Activated naive CD8-positive, alpha-beta T cell (primary cell): ENCODE data around the gene CASP2.
A peak's percentile ranks its signal among the peaks of the same experiment; 100 is the strongest.

Experiments
- H3K27ac Mint-ChIP-seq: one replicate; pipeline ENCODE4 v1.8.0; 2021; ENCODE audit warnings: mixed read lengths
- H3K27me3 Mint-ChIP-seq: one replicate; pipeline ENCODE4 v1.8.0; 2021; ENCODE audit warnings: mixed read lengths
- H3K36me3 Mint-ChIP-seq: one replicate; pipeline ENCODE4 v1.8.0; 2021; ENCODE audit warnings: mixed read lengths
- H3K4me1 Mint-ChIP-seq: one replicate; pipeline ENCODE4 v1.8.0; 2021; ENCODE audit warnings: low read depth, mixed read lengths
- H3K4me3 Mint-ChIP-seq: one replicate; pipeline ENCODE4 v1.8.0; 2021; ENCODE audit warnings: mild to moderate bottlenecking, mixed read lengths
- H3K9me3 Mint-ChIP-seq: one replicate; pipeline ENCODE4 v1.8.0; 2021; ENCODE audit warnings: low read depth, mixed read lengths

Gene CASP2

GRCh38 chr7:143296686-143297085, 8.5 kb downstream of the CASP2 start:
- no peak overlapping the region for H3K4me3 Mint-ChIP-seq
- no peaks in the 10 kb centered on the region for H3K9me3 Mint-ChIP-seq
- no peaks in the 10 kb centered on the region for H3K27me3 Mint-ChIP-seq
- peaks cover 17% of the 10 kb centered on the region for H3K36me3 Mint-ChIP-seq
- H3K4me1 Mint-ChIP-seq, result peaks cover 45% of the 10 kb centered on the region
- no peak overlapping the region for H3K27ac Mint-ChIP-seq

GRCh38 chr7:143299346-143299745, 11.2 kb downstream of the CASP2 start:
- Mint-ChIP-seq H3K27ac (no peak overlapping the region), H3K4me1 (peaks cover 32% of the 10 kb centered on the region), H3K36me3 (peaks cover 21% of the 10 kb centered on the region), H3K9me3 (no peaks in the 10 kb centered on the region), H3K27me3 (no peaks in the 10 kb centered on the region), H3K4me3 (no peak overlapping the region)

- Mint-ChIP-seq H3K4me1 (peaks cover 28% of the 10 kb centered on the region), H3K9me3 (no peaks in the 10 kb centered on the region), H3K27ac (peak overlapping the region; percentile 19), H3K36me3 (peaks cover 21% of the 10 kb centered on the region), H3K27me3 (no peaks in the 10 kb centered on the region), H3K4me3 (no peak overlapping the region)
Observed at GRCh38 chr7:143299840-143300239, 11.7 kb downstream of the CASP2 start.

GRCh38 chr7:143300959-143301935, 13.1 kb downstream of the CASP2 start:
- H3K36me3 Mint-ChIP-seq, result peaks cover 27% of the 10 kb centered on the region
- H3K27ac Mint-ChIP-seq, result no peak overlapping the region
- H3K27me3 Mint-ChIP-seq, result no peaks in the 10 kb centered on the region
- H3K9me3 Mint-ChIP-seq, result no peaks in the 10 kb centered on the region
- H3K4me3 Mint-ChIP-seq, result no peak overlapping the region
- H3K4me1 Mint-ChIP-seq, result peaks cover 26% of the 10 kb centered on the region

GRCh38 chr7:143303733-143304132, 15.6 kb downstream of the CASP2 start:
- H3K36me3 Mint-ChIP-seq, result peaks cover 41% of the 10 kb centered on the region
- H3K4me3 Mint-ChIP-seq, result no peak overlapping the region
- no peaks in the 10 kb centered on the region for H3K27me3 Mint-ChIP-seq
- H3K4me1 Mint-ChIP-seq, result peaks cover 28% of the 10 kb centered on the region
- no peak overlapping the region for H3K27ac Mint-ChIP-seq
- H3K9me3 Mint-ChIP-seq, result no peaks in the 10 kb centered on the region

- Mint-ChIP-seq H3K4me1 (peaks cover 25% of the 10 kb centered on the region), H3K27ac (no peak overlapping the region)
Observed at GRCh38 chr7:143304938-143305337, 16.8 kb downstream of the CASP2 start.

GRCh38 chr7:143305423-143306070, 17.4 kb downstream of the CASP2 start:
- H3K4me3 Mint-ChIP-seq, result no peak overlapping the region
- peaks cover 31% of the 10 kb centered on the region for H3K4me1 Mint-ChIP-seq
- no peaks in the 10 kb centered on the region for H3K9me3 Mint-ChIP-seq
- H3K27ac Mint-ChIP-seq, result peak overlapping the region; percentile 70
- no peaks in the 10 kb centered on the region for H3K27me3 Mint-ChIP-seq
- peaks cover 42% of the 10 kb centered on the region for H3K36me3 Mint-ChIP-seq

More at GRCh38 chr7:143304938-143305337, 16.8 kb downstream of the CASP2 start:
- H3K9me3 Mint-ChIP-seq, result no peaks in the 10 kb centered on the region
- H3K36me3 Mint-ChIP-seq, result peaks cover 43% of the 10 kb centered on the region
- no peak overlapping the region for H3K4me3 Mint-ChIP-seq
- no peaks in the 10 kb centered on the region for H3K27me3 Mint-ChIP-seq

- Mint-ChIP-seq H3K27me3 (no peaks in the 10 kb centered on the region), H3K4me1 (peaks cover 41% of the 10 kb centered on the region), H3K4me3 (no peak overlapping the region), H3K36me3 (peaks cover 27% of the 10 kb centered on the region), H3K27ac (peak overlapping the region; percentile 43), H3K9me3 (no peaks in the 10 kb centered on the region)
Observed at GRCh38 chr7:143308632-143309031, 20.5 kb downstream of the CASP2 start.

GRCh38 chr7:143314127-143314526, 26.0 kb downstream of the CASP2 start:
- Mint-ChIP-seq H3K4me3 (no peak overlapping the region), H3K27me3 (no peaks in the 10 kb centered on the region), H3K36me3 (peaks cover 5% of the 10 kb centered on the region), H3K27ac (no peak overlapping the region), H3K9me3 (no peaks in the 10 kb centered on the region), H3K4me1 (peaks cover 20% of the 10 kb centered on the region)

- H3K4me3 Mint-ChIP-seq, result no peak within 1 kb of the TSS
- no peaks in the 10 kb centered on the region for H3K9me3 Mint-ChIP-seq
- no peak within 1 kb of the TSS for H3K27ac Mint-ChIP-seq
- H3K4me1 Mint-ChIP-seq, result peaks cover 7% of the 10 kb centered on the region
- no peaks in the 10 kb centered on the region for H3K27me3 Mint-ChIP-seq
- H3K36me3 Mint-ChIP-seq, result peaks cover 3% of the 10 kb centered on the region
Observed at GRCh38 chr7:143315776-143316175, 27.6 kb downstream of the CASP2 start, which contains the start of gene CLCN1. TSS of gene CLCN1 (plus strand) at chr7:143316111. CDS start at chr7:143316213, 102 bp downstream.

GRCh38 chr7:143316492-143316891, 28.3 kb downstream of the CASP2 start:
- H3K9me3 Mint-ChIP-seq, result no peaks in the 10 kb centered on the region
- H3K36me3 Mint-ChIP-seq, result peaks cover 3% of the 10 kb centered on the region
- no peak overlapping the region for H3K27ac Mint-ChIP-seq
- peaks cover 1% of the 10 kb centered on the region for H3K4me1 Mint-ChIP-seq
- no peak overlapping the region for H3K4me3 Mint-ChIP-seq
- H3K27me3 Mint-ChIP-seq, result no peaks in the 10 kb centered on the region

- H3K9me3 Mint-ChIP-seq, result no peaks in the 10 kb centered on the region
- no peak overlapping the region for H3K27ac Mint-ChIP-seq
- H3K4me3 Mint-ChIP-seq, result no peak overlapping the region
- H3K4me1 Mint-ChIP-seq, result no peaks in the 10 kb centered on the region
- peaks cover 3% of the 10 kb centered on the region for H3K36me3 Mint-ChIP-seq
- no peaks in the 10 kb centered on the region for H3K27me3 Mint-ChIP-seq
Observed at GRCh38 chr7:143318661-143319060, 30.5 kb downstream of the CASP2 start.

GRCh38 chr7:143320620-143321019, 32.5 kb downstream of the CASP2 start:
- Mint-ChIP-seq H3K27me3 (no peaks in the 10 kb centered on the region), H3K4me3 (no peak overlapping the region), H3K36me3 (no peaks in the 10 kb centered on the region), H3K27ac (no peak overlapping the region), H3K4me1 (peaks cover 6% of the 10 kb centered on the region), H3K9me3 (no peaks in the 10 kb centered on the region)

GRCh38 chr7:143321242-143321641, 33.1 kb downstream of the CASP2 start:
- Mint-ChIP-seq H3K36me3 (no peaks in the 10 kb centered on the region), H3K4me1 (peaks cover 8% of the 10 kb centered on the region), H3K9me3 (no peaks in the 10 kb centered on the region), H3K27me3 (no peaks in the 10 kb centered on the region), H3K4me3 (no peak overlapping the region), H3K27ac (no peak overlapping the region)

GRCh38 chr7:143321734-143322133, 33.6 kb downstream of the CASP2 start:
- Mint-ChIP-seq H3K4me3 (no peak overlapping the region), H3K27ac (no peak overlapping the region), H3K4me1 (peaks cover 8% of the 10 kb centered on the region), H3K27me3 (no peaks in the 10 kb centered on the region), H3K9me3 (no peaks in the 10 kb centered on the region), H3K36me3 (no peaks in the 10 kb centered on the region)
